Measurements from ENCODE around the gene URB1.

The URB1 gene

GRCh38 chr21:32347977-32348376, 44.8 kb downstream of the URB1 start:
- H3K36me3 ChIP-seq, result peaks cover 90% of the 10 kb centered on the region
- no peak for DNase-seq
- H3K27me3 ChIP-seq, result no peaks in the 10 kb centered on the region
- H3K4me1 ChIP-seq, result peaks cover 10% of the 10 kb centered on the region
- H3K9me3 ChIP-seq, result no peaks in the 10 kb centered on the region; the same call in 1 of the 2 replicates
- no peak for TF ChIP-seq CTCF (IDR thresholded peaks at IDR 0.05; ENCODE audit: low read depth, low read length)
- H3K4me3 ChIP-seq (ENCODE audit: low read depth, low read length), result no peak overlapping the region

GRCh38 chr21:32347351-32347750, 45.5 kb downstream of the URB1 start:
- TF ChIP-seq CTCF (IDR thresholded peaks at IDR 0.05; ENCODE audit: low read depth, low read length), result no peak
- Histone ChIP-seq H3K27me3 (no peaks in the 10 kb centered on the region), H3K9me3 (no peaks in the 10 kb centered on the region; the same call in 1 of the 2 replicates), H3K4me3 (ENCODE audit: low read depth, low read length) (no peak overlapping the region), H3K4me1 (peaks cover 4% of the 10 kb centered on the region), H3K36me3 (peaks cover 89% of the 10 kb centered on the region)
- no peak for DNase-seq

GRCh38 chr21:32346951-32347350, 45.9 kb downstream of the URB1 start:
- DNase-seq, result no peak
- no peak for TF ChIP-seq CTCF (IDR thresholded peaks at IDR 0.05; ENCODE audit: low read depth, low read length)
- peaks cover 90% of the 10 kb centered on the region for H3K36me3 ChIP-seq
- H3K27me3 ChIP-seq, result no peaks in the 10 kb centered on the region
- no peaks in the 10 kb centered on the region; the same call in 1 of the 2 replicates for H3K9me3 ChIP-seq
- no peak overlapping the region for H3K4me3 ChIP-seq (ENCODE audit: low read depth, low read length)
- H3K4me1 ChIP-seq, result peaks cover 2% of the 10 kb centered on the region

GRCh38 chr21:32340863-32341848, 51.7 kb downstream of the URB1 start:
- H3K4me3 ChIP-seq (ENCODE audit: low read depth, low read length), result no peak overlapping the region
- peaks cover 74% of the 10 kb centered on the region for H3K36me3 ChIP-seq
- H3K27me3 ChIP-seq, result no peaks in the 10 kb centered on the region
- DNase-seq, result no peak
- no peaks in the 10 kb centered on the region; the same call in 1 of the 2 replicates for H3K9me3 ChIP-seq
- H3K4me1 ChIP-seq, result peaks cover 15% of the 10 kb centered on the region
- TF ChIP-seq CTCF (IDR thresholded peaks at IDR 0.05; ENCODE audit: low read depth, low read length), result no peak

- TF ChIP-seq CTCF (IDR thresholded peaks at IDR 0.05; ENCODE audit: low read depth, low read length), result no peak
- Histone ChIP-seq H3K4me1 (peaks cover 35% of the 10 kb centered on the region), H3K4me3 (ENCODE audit: low read depth, low read length) (no peak overlapping the region), H3K9me3 (no peaks in the 10 kb centered on the region), H3K27me3 (no peaks in the 10 kb centered on the region), H3K36me3 (peaks cover 71% of the 10 kb centered on the region)
- DNase-seq, result no peak
Observed at GRCh38 chr21:32338209-32338921, 54.4 kb downstream of the URB1 start.

Measured in BE2C (cell line).